ENCODE data around the gene BST2. TPM values are rescaled to one million over a fixed set of nuclear protein-coding genes. Genes with fewer than 3 reads are reported as not detected.

BST2 gene
- total RNA-seq, 4 donors from 2014 or later, result 25.3 to 59.7 (median 51.0) TPM

- Histone ChIP-seq H3K27me3 (peaks cover 0 to 78% (median 28%) of the 10 kb centered on the region in 4 donors), H3K4me1 (peaks cover 11 to 32% (median 29%) of the 10 kb centered on the region in 4 donors), H3K4me3 (no peak overlapping the region), H3K36me3 (no peaks in the 10 kb centered on the region), H3K9me3 (peaks cover 0 to 11% (median 9%) of the 10 kb centered on the region in 4 donors), H3K27ac (replicated peaks in 1 of 4) (no peak overlapping the region)
- WGBS, result 58% methylated on average over 2 of the region's 2 CpGs
- intact Hi-C loops (cut with DNase I), result loop anchor here (5.0 kb wide), 1 partner anchor 101 kb away; no protein-coding TSS in a partner anchor
- TF ChIP-seq POLR2A (IDR thresholded peaks at IDR 0.05; ENCODE audit: low read depth) (no peak), EP300 (IDR thresholded peaks at IDR 0.05) (no peak), CTCF (IDR thresholded peaks at IDR 0.05) (no peak), POLR2AphosphoS5 (IDR thresholded peaks at IDR 0.05) (no peak)
- DNase-seq (ENCODE audit: extremely low spot score), result no peak
Observed at GRCh38 chr19:17393002-17393401, 12.4 kb downstream of the BST2 start.

GRCh38 chr19:17391371-17392151 is 13.9 kb downstream of the BST2 start:
- intact Hi-C loops (cut with DNase I), result loop anchor here (5.0 kb wide), 1 partner anchor 99 kb away; no protein-coding TSS in a partner anchor
- DNase-seq (ENCODE audit: extremely low spot score), result no peak
- Histone ChIP-seq H3K9me3 (peaks cover 0 to 11% (median 9%) of the 10 kb centered on the region in 4 donors), H3K4me1 (peaks cover 11 to 32% (median 29%) of the 10 kb centered on the region in 4 donors), H3K27me3 (peaks cover 0 to 72% (median 28%) of the 10 kb centered on the region in 4 donors), H3K27ac (replicated peaks in 1 of 4) (no peak overlapping the region), H3K36me3 (no peaks in the 10 kb centered on the region), H3K4me3 (peak overlapping the region; percentile 44 to 61 (median 48))
- no peak for TF ChIP-seq POLR2A (IDR thresholded peaks at IDR 0.05; ENCODE audit: low read depth)
- WGBS, result 13% methylated on average over 22 of the region's 26 CpGs

GRCh38 chr19:17390665-17391370 is 14.6 kb downstream of the BST2 start:
- no peak overlapping the region for H3K27ac ChIP-seq (replicated peaks in 1 of 4)
- peak overlapping the region; percentile 44 to 61 (median 48) for H3K4me3 ChIP-seq
- peaks cover 11 to 34% (median 30%) of the 10 kb centered on the region in 4 donors for H3K4me1 ChIP-seq
- intact Hi-C loops (cut with DNase I), result loop anchor here (5.0 kb wide), 1 partner anchor 99 kb away; no protein-coding TSS in a partner anchor
- peaks cover 0 to 76% (median 28%) of the 10 kb centered on the region in 4 donors for H3K27me3 ChIP-seq
- TF ChIP-seq POLR2AphosphoS5 (IDR thresholded peaks at IDR 0.05) (peak in 1 of 2 donors; percentile 44), CTCF (IDR thresholded peaks at IDR 0.05) (peak; percentile 59 to 74 (median 73)), EP300 (IDR thresholded peaks at IDR 0.05) (no peak)
- WGBS, result 0% methylated on average over 37 of the region's 50 CpGs
- H3K9me3 ChIP-seq, result peaks cover 0 to 11% (median 9%) of the 10 kb centered on the region in 4 donors
- H3K36me3 ChIP-seq, result no peaks in the 10 kb centered on the region
- DNase-seq (ENCODE audit: extremely low spot score), result peak; percentile 95

GRCh38 chr19:17389957-17390664 is 15.3 kb downstream of the BST2 start:
- Histone ChIP-seq H3K4me1 (peaks cover 11 to 36% (median 30%) of the 10 kb centered on the region in 4 donors), H3K27ac (replicated peaks in 1 of 4) (no peak overlapping the region), H3K4me3 (peak overlapping the region; percentile 44 to 61 (median 48)), H3K27me3 (peaks cover 0 to 74% (median 28%) of the 10 kb centered on the region in 4 donors), H3K36me3 (no peaks in the 10 kb centered on the region), H3K9me3 (peaks cover 0 to 11% (median 9%) of the 10 kb centered on the region in 4 donors)
- intact Hi-C loops (cut with DNase I), result loop anchor here (5.0 kb wide), 1 partner anchor 98 kb away; no protein-coding TSS in a partner anchor
- WGBS, result 10% methylated on average over 20 of the region's 37 CpGs
- TF ChIP-seq POLR2AphosphoS5 (IDR thresholded peaks at IDR 0.05) (no peak), CTCF (IDR thresholded peaks at IDR 0.05) (no peak), POLR2A (IDR thresholded peaks at IDR 0.05; ENCODE audit: low read depth) (no peak), EP300 (IDR thresholded peaks at IDR 0.05) (no peak)
- no peak for DNase-seq (ENCODE audit: extremely low spot score)
